SK-N-MC (cell line): Measurements from ENCODE around the gene NTRK2.
"Not testable (repeated sequence)": the region's sequence is repeated elsewhere in the genome, so short reads cannot be mapped to it uniquely, and the experiment has no call there.

Source experiments
- DNase-seq: peaks from one replicate; pipeline ENCODE4 v3.0.0-alpha.2; 2011; ENCODE audit warnings: low read depth, low spot score
- H3K27ac ChIP-seq: fragments of 200-600 bp; sonication (generic); 2 replicates; pipeline ENCODE4 v1.5.1; 2016; ENCODE audit warnings: mixed run types
- H3K36me3 ChIP-seq: fragments of 200-600 bp; sonication (generic); 2 replicates; pipeline ENCODE4 v1.6.1; 2017; ENCODE audit warnings: antibody characterized with exemption, low read length, mixed read lengths; ENCODE audit not compliant: insufficient read depth
- H3K4me3 ChIP-seq: fragments of 200-600 bp; sonication (generic); 2 replicates; pipeline ENCODE4 v1.5.1; 2016
- H3K9ac ChIP-seq: fragments of 200-600 bp; sonication (generic); 2 replicates; pipeline ENCODE4 v1.8.0; 2017; ENCODE audit warnings: mixed run types, mixed read lengths; ENCODE audit not compliant: insufficient read length
- H3K9me3 ChIP-seq: fragments of 200-600 bp; sonication (generic); 2 replicates; pipeline ENCODE4 v1.6.1; 2017; ENCODE audit warnings: low read depth, mild to moderate bottlenecking, antibody characterized with exemption, low read length, moderate library complexity, mixed read lengths
- EZH2 ChIP-seq: fragments of 200-600 bp; sonication (generic); IDR thresholded peaks from one replicate; pipeline ENCODE4 v1.6.1; 2017; ENCODE audit warnings: antibody characterized with exemption
- FOXP2 ChIP-seq: optimal IDR thresholded peaks from 2 replicates; pipeline ENCODE3; 2011; ENCODE audit warnings: mild to moderate bottlenecking, moderate library complexity; ENCODE audit not compliant: insufficient read depth; ENCODE audit errors: extremely low read length, control extremely low read depth
- POLR2AphosphoS5 ChIP-seq: IDR thresholded peaks from 2 replicates; pipeline ENCODE4 v1.6.1; 2012; ENCODE audit warnings: mild to moderate bottlenecking, low read depth, low read length, borderline replicate concordance

NTRK2 gene

DNA sequence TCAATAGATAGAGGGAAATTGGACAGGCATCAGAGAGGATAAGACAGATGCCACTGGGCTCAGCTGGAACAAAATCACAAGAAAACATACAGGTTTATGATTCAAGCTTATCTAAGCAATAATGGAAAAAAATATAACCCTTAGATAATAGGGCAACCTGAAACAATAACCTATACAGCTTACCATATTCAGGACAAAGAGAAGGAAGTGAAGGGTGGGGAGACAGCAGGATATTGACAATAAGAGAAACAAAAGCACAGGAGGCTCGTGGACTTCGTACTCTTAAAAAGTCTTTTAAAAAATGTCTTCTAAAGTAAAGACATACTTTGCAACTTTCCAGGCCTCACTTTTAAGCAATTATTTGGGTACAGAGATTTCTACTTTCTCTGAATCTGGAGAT is 225.3 kb downstream of the NTRK2 start:
- no peaks in the 10 kb centered on the region for H3K9me3 ChIP-seq
- DNase-seq: no peak
- H3K4me3 ChIP-seq: no peak overlapping the region
- H3K9ac ChIP-seq: no peak overlapping the region
- H3K27ac ChIP-seq: no peak overlapping the region
- no peak for TF ChIP-seq EZH2
- no peak for TF ChIP-seq POLR2AphosphoS5
- TF ChIP-seq FOXP2: no peak
- no peaks in the 10 kb centered on the region for H3K36me3 ChIP-seq

DNA sequence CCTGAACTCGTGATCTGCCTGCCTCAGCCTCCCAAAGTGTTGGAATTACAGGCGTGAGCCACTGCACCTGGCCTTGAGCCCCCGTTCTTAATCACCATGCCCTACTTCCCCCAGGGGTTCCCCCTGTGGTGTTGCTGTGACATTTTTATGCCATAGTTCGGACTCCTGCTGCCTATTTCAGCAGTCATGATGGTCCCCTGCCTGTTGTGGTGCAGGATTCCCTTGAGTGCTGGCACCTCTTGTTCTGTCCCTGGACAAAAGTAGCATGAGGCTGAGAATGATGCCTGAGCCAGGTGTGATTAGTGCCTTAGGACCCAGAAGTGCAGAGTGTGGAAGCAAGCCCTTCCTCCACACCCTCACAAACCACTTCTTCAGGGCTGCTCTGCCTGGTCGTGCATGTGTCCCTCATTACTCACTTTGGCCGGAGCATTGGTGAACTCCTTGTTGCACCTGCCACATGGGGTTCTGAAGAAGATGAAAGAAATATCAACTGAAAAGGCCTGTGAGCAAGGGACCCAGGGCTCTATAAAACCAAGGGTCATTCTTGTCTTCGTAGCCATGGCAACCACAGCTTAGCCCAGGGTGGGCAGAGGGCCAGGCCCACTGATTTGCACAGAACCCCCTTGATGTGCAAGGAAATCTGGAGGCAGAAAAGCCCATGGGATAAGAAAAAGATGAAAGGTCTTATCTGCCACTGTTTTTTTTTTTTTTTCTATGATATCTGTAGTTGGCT is 228.0 kb downstream of the NTRK2 start:
- Histone ChIP-seq H3K4me3 (no peak overlapping the region), H3K27ac (no peak overlapping the region), H3K36me3 (no peaks in the 10 kb centered on the region), H3K9ac (no peak overlapping the region), H3K9me3 (no peaks in the 10 kb centered on the region)
- TF ChIP-seq FOXP2 (no peak), EZH2 (no peak), POLR2AphosphoS5 (no peak)
- DNase-seq: no peak

DNA sequence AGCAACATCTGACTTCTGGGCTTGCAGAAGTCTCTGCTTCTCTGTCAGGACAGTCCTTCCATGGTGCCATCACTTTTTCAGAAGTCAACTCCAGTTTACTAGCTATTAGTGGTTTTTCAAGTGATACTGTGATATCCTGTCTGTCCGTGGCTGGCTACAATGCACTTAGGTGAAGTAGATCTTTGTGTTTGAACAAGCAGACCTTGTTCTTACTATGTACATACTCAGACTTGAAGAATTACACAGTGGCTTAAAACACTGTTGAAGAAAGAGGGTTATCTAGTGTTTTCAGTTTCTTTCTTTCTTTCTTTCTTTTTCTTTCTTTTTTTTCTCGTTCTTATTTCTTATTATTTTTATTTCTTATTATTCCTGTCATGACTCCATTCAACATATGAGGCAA is 228.7 kb downstream of the NTRK2 start:
- H3K27ac ChIP-seq: no peak overlapping the region
- no peaks in the 10 kb centered on the region for H3K9me3 ChIP-seq
- no peaks in the 10 kb centered on the region for H3K36me3 ChIP-seq
- H3K9ac ChIP-seq: no peak overlapping the region
- no peak overlapping the region for H3K4me3 ChIP-seq
- TF ChIP-seq EZH2: no peak
- no peak for TF ChIP-seq POLR2AphosphoS5
- TF ChIP-seq FOXP2: no peak
- no peak for DNase-seq

DNA sequence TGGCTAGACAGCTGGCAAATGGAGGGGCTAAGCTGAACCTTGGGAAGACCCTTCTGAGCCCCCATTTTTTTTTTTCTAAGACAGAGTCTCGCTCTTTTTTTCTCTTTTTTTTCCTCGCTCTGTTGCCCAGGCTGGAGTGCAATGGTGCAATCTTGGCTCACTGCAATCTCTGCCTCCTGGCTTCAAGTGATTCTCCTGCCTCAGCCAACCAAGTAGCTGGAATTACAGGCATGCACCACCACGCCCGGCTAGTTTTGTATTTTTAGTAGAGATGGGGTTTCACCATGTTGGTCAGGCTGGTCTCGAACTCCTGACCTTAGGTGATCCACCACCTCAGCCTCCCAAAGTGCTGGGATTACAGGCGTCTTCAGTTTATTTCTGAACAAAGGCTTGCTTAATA is 229.1 kb downstream of the NTRK2 start:
- H3K27ac ChIP-seq, DNase-seq, H3K36me3 ChIP-seq, H3K9me3 ChIP-seq, H3K4me3 ChIP-seq, H3K9ac ChIP-seq: not testable (repeated sequence)

DNA sequence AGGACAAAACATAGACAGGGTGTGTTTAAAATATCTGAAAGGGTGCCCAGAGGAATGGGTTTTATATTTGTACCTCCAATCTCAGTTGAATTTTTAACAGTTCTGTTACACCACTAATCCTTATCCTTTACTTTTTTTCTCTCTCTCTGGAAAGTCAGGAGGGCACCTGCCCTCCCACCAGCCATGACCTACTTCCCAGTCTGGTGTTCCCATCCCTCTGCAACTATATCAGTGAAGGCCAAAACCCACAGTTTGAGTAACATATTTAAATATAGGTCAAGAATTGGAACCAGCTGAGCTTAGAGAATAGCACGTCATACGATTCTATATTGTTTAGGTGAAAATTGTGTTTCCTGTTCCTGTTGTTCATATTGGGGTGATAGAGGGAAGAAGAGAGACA is 229.8 kb downstream of the NTRK2 start:
- no peak for DNase-seq
- TF ChIP-seq POLR2AphosphoS5: no peak
- TF ChIP-seq EZH2: no peak
- TF ChIP-seq FOXP2: no peak

DNA sequence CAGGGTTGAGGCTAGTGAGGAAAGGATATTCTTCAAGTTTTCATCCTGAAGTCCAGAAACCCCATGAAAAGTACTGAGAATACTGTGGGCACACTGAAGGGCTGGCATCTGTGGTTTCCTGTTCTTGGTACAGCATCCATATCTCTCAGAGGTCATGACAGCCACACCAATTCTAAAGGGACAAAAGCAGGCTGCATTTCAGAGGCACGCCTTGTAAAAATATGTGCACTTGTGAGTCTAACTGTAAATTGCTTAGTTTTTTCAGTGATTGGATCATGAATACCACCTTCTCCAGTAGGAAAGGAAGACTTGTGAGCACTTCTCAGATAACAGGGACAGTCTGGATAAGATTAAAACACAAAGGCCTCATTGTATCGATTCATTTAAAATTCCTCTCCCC is 230.9 kb downstream of the NTRK2 start:
- H3K9me3 ChIP-seq: no peaks in the 10 kb centered on the region
- H3K9ac ChIP-seq: no peak overlapping the region
- TF ChIP-seq POLR2AphosphoS5: no peak
- TF ChIP-seq FOXP2: no peak
- no peak for TF ChIP-seq EZH2
- no peak overlapping the region for H3K4me3 ChIP-seq
- H3K27ac ChIP-seq: no peak overlapping the region
- DNase-seq: no peak
- H3K36me3 ChIP-seq: no peaks in the 10 kb centered on the region

More for the DNA sequence above, 229.8 kb downstream of the NTRK2 start:
- no peaks in the 10 kb centered on the region for H3K36me3 ChIP-seq
- no peaks in the 10 kb centered on the region for H3K9me3 ChIP-seq
- no peak overlapping the region for H3K9ac ChIP-seq
- no peak overlapping the region for H3K27ac ChIP-seq
- H3K4me3 ChIP-seq: no peak overlapping the region

DNA sequence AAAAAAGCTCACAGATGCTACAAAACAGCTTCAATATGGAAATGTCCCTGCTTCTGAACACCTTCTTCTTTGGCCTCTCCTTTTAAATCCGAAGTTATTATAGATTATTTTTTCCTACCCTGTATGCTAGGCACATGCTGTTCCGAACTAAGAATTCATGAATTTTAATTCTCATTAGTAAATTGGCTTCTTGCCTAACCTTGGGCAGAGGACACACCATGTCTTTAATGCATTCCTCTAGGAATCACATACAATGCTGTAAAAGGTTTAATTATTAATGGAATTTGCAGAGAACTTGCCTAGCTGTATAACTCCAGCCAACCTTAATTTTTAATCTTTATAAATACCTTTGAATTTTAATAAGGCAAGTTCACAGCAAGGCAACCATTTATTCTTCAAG is 234.4 kb downstream of the NTRK2 start:
- TF ChIP-seq POLR2AphosphoS5: no peak
- H3K36me3 ChIP-seq: no peaks in the 10 kb centered on the region
- no peak for DNase-seq
- H3K27ac ChIP-seq: no peak overlapping the region
- H3K4me3 ChIP-seq: no peak overlapping the region
- H3K9me3 ChIP-seq: no peaks in the 10 kb centered on the region
- no peak overlapping the region for H3K9ac ChIP-seq

DNA sequence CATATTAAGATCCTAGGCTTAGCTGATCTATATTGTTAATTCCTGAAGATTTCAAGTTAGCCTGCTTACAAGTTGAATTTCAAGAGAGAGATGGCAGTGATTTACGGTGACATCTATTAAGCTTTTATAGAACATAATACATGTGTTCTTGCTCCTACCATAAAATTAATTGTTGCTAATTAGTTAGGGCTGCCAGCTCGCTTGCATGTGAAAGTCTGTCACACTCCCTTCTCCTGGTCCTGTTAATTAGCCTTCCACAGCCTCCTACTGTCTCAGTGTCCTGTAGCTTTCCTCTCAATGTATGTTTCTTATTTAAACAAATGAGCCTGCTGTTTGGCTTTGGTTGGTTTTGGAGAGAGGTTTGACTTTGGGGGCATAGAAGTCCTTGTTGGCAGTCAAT is 247.2 kb downstream of the NTRK2 start:
- H3K27ac ChIP-seq: no peak overlapping the region
- H3K9me3 ChIP-seq: no peaks in the 10 kb centered on the region
- no peak overlapping the region for H3K4me3 ChIP-seq
- TF ChIP-seq EZH2 (no peak), POLR2AphosphoS5 (no peak), FOXP2 (no peak)
- H3K36me3 ChIP-seq: no peaks in the 10 kb centered on the region
- H3K9ac ChIP-seq: no peak overlapping the region
- no peak for DNase-seq

DNA sequence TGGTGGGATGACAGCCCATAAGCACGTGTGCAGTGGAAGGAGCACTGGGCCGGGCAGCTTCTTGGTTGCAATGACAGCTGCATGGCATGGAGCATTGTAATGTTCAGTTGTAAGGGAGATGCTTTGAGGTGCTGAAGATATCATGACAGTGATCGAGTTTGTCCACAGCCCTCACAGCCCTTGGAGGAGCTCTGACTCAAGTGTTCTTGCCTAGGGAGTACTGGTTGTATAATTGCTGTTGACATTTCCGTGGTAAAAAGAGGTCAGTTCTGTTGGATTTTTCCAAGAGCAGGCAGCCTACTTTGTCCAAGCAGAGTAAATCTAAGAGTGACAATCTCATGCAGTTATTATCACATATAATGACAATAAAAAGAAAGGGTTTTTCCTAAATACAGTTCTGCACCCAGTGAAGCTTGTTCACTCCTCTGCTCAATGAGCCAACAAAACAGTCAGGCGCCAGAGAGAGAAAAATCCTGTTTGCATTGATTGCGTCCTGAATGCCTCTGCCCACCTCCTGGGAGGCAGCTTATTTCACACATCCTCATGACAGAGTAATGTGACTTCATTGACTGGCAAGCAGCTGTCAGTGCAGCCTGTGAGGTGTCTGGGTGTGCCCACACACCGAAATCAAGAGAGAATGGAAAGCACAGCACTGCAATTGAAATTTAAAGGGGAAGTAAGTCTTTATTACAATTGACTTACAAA is 248.0 kb downstream of the NTRK2 start:
- no peaks in the 10 kb centered on the region for H3K36me3 ChIP-seq

More for the DNA sequence above, 248.0 kb downstream of the NTRK2 start:
- no peak for DNase-seq
- no peak overlapping the region for H3K27ac ChIP-seq
- TF ChIP-seq EZH2: no peak
- no peak for TF ChIP-seq FOXP2
- no peak for TF ChIP-seq POLR2AphosphoS5
- H3K9ac ChIP-seq: no peak overlapping the region
- H3K4me3 ChIP-seq: no peak overlapping the region
- no peaks in the 10 kb centered on the region for H3K9me3 ChIP-seq
